ENCODE data around the gene TRMT112.

The TRMT112 gene

DNA sequence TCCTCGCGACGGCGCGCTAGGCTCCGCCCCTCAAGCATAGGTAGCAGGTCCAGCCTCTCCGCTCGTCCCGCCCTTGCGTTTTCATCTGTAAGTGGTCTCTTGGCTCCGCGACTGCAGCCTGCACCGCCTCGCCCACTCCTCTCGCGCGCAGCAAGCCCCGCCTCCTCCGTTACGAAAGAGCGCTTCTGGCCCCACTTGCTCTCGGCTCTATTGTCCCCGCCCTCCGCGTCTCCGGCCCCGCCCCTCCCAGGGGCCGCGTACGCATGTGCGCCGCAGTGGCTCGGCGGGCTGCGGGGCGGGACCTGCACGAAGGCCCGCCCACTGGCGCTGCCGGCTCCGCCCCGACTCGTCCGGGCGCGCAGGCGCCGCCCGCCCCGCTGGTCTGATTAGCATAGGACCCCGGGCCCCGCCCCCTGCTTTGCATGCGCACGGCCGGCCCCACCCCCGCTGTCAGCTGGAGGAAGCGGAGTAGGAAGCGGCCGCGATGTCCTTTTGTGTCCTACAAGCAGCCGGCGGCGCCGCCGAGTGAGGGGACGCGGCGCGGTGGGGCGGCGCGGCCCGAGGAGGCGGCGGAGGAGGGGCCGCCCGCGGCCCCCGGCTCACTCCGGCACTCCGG lies 12.2 kb downstream of the TRMT112 start, which contains the start of gene ESRRA:
ESRRA (plus strand) TSS at position 450 of the 616 bp plus-strand sequence. CDS start 1,656 bp downstream, outside the sequence.
- Histone ChIP-seq H4K20me1 (peaks cover 28% of the 10 kb centered on the region), H3K9ac (peak within 1 kb of the TSS; percentile 88), H3K4me3 (peak within 1 kb of the TSS; percentile 86), H3K4me1 (peaks cover 37% of the 10 kb centered on the region), H3K27ac (peak within 1 kb of the TSS; percentile 87), H3K36me3 (peaks cover 14% of the 10 kb centered on the region), H3K27me3 (peaks cover 19% of the 10 kb centered on the region), H3K9me3 (no peaks in the 10 kb centered on the region), H3K4me2 (peak within 1 kb of the TSS; percentile 99)
- no peak for TF ChIP-seq Cebpa-rat (IDR thresholded peaks at IDR 0.05)

DNA sequence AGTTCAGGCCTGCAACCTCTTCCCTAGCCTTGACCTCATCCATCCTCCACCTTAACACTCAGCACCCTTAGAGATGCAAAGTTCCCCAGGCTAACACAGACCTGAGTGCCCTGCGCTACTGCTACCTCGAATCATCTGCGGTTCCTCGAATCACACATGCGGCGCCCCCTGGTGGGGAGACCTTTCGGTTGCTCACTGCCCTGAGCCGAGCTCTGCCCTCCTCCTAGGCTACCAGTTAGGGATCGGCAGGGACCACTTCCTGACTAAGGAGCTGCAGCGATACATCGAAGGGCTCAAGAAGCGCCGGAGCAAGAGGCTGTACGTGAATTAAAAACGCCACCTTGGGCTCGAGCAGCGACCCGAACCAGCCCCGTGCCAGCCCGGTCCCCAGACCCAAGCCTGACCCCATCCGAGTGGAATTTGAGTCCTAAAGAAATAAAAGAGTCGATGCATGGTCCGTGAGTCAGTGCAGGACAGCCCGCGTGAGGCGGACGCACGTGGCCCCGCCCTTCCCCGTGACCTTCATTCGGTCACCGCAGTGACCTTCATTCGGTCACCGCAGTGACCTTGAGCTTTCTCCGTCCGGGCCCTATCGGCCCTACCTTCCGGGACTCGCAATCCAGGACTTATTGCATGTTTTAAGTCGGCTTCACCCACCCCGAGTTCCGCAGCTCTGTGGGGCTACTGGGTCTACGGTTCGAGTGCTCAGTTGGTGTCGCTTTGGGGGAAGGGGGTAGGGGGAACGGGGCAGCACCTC lies 12.9 kb downstream of the TRMT112 start:
- H3K4me1 ChIP-seq, result peaks cover 44% of the 10 kb centered on the region
- peak overlapping the region; percentile 86 for H3K4me3 ChIP-seq
- H3K27me3 ChIP-seq, result peaks cover 26% of the 10 kb centered on the region
- no peak for TF ChIP-seq Cebpa-rat (IDR thresholded peaks at IDR 0.05)
- peaks cover 14% of the 10 kb centered on the region for H3K36me3 ChIP-seq
- H3K9me3 ChIP-seq, result no peaks in the 10 kb centered on the region
- H3K9ac ChIP-seq, result peak overlapping the region; percentile 84
- peaks cover 33% of the 10 kb centered on the region for H4K20me1 ChIP-seq
- peak overlapping the region; percentile 87 for H3K27ac ChIP-seq
- H3K4me2 ChIP-seq, result peak overlapping the region; percentile 97

DNA sequence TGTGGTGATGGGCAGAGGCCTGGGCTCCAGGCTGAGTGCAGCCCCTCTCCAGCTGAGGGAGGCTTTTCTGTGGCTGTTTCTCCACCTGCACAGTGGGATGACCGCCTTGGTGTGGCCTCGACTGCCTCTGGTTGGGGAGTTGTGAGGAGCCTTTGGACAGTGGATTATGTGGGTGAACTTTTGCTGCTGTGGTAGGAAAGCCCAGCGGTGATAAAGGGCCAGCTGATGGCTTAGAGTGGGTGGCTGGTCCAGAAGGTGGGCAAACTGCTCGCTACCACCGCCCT lies 13.4 kb downstream of the TRMT112 start:
- peak overlapping the region; percentile 86 for H3K4me3 ChIP-seq
- no peak for TF ChIP-seq Cebpa-rat (IDR thresholded peaks at IDR 0.05)
- H3K4me1 ChIP-seq, result peaks cover 49% of the 10 kb centered on the region

DNA sequence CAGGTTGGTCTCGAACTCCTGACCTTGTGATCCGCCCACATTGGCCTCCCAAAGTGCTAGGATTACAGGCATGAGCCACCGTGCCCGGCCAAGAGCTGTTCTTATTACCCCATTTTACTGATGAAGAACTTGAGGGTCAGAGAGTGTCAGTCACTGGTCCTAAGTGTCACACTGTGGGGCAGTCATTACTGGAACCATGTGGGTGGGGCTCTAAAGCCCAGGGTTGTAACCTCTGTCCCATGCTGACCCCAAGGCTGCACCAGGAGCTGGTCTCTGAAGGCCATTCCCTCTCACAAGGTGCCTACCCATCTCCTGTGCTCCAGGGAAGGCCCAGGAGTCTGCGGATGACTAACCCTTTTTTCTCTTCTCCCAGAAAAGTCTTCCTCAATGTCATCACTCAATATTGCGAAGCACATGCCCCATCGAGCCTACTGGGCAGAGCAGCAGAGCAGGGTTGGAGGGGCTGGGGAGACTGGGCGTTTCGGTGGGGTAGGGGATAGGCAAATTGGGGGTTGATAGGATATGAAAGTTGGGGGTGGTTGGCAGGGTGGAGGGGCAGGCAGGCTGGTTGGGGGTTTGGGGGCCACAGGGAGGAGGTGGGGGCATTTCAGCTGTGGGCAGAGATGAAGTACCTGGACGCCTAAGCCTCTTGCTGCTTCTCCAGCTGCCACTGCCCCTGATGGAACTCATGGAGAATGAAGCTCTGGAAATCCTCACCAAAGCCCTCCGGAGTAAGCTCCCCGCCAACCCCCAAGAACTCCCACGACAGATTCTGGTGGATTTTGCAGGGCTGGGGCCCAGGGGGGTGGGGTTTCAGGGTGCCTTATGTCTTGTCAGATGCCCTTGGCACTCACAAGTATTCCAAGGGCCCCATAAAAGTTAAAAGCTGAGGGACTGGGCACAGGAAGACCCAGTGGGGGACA lies 14.0 kb downstream of the TRMT112 start:
- peak overlapping the region; percentile 86; the same call in 1 of the 2 replicates for H3K4me3 ChIP-seq
- TF ChIP-seq Cebpa-rat (IDR thresholded peaks at IDR 0.05), result no peak
- H3K4me2 ChIP-seq, result peak overlapping the region; percentile 97
- H3K36me3 ChIP-seq, result peaks cover 14% of the 10 kb centered on the region
- H3K4me1 ChIP-seq, result peaks cover 49% of the 10 kb centered on the region
- H3K27me3 ChIP-seq, result peaks cover 37% of the 10 kb centered on the region
- no peak overlapping the region for H3K9ac ChIP-seq
- peaks cover 43% of the 10 kb centered on the region for H4K20me1 ChIP-seq
- no peak overlapping the region for H3K27ac ChIP-seq
- H3K9me3 ChIP-seq, result no peaks in the 10 kb centered on the region

More for the DNA sequence above, 13.4 kb downstream of the TRMT112 start:
- no peak overlapping the region for H3K27ac ChIP-seq
- H3K36me3 ChIP-seq, result peaks cover 14% of the 10 kb centered on the region
- peaks cover 31% of the 10 kb centered on the region for H3K27me3 ChIP-seq
- no peaks in the 10 kb centered on the region for H3K9me3 ChIP-seq
- no peak overlapping the region for H3K9ac ChIP-seq
- H4K20me1 ChIP-seq, result peaks cover 38% of the 10 kb centered on the region
- peak overlapping the region; percentile 97 for H3K4me2 ChIP-seq

DNA sequence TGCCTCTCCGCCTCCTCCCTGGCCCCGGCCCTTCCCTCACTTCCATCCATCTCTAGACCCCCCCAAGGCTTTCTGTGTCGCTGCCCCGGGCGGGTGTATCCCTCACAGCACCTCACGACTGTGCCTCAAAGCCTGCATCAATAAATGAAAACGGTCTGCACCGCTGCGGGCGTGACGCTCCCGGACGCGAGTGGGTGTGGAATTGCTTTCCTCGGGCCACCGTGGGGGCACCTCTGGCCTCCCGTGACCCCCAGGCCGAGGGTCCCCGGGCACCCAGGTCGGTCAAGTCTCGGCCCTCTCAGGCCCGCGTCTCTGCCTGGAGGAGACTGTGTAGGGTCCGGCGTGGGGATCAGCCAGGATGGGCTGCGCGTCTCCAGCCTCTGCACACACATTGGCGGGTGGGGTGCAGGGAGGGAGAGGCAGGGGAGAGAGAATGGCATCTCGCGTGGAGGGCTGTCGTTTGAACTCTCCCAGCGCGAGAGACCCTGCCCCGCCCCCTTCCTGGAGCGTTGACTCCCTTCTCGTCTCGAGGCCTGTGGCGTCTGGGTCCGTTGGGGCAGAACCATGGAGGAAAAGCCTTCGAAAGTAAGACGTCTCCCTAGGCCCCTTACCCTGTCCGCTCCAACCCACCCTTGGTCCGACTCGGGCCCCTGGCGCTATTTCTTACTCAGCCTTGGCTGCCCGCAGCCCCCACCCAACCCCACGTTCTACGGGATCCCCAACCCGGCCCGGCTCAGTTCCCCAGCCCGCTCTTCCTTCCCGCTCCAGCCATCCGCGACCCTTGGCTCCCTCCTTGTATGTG lies 17.3 kb downstream of the TRMT112 start, which contains the start of gene CATSPERZ:
CATSPERZ (plus strand) TSS at position 512 of the 802 bp plus-strand sequence; CDS start at position 565, 53 bp downstream.
- Histone ChIP-seq H3K36me3 (no peaks in the 10 kb centered on the region), H3K4me3 (peak within 1 kb of the TSS; percentile 59), H4K20me1 (peaks cover 53% of the 10 kb centered on the region), H3K4me1 (peaks cover 32% of the 10 kb centered on the region), H3K9me3 (no peaks in the 10 kb centered on the region), H3K27ac (no peak within 1 kb of the TSS), H3K4me2 (peak within 1 kb of the TSS; percentile 94), H3K9ac (no peak within 1 kb of the TSS), H3K27me3 (peaks cover 70% of the 10 kb centered on the region)
- TF ChIP-seq Cebpa-rat (IDR thresholded peaks at IDR 0.05), result no peak

DNA sequence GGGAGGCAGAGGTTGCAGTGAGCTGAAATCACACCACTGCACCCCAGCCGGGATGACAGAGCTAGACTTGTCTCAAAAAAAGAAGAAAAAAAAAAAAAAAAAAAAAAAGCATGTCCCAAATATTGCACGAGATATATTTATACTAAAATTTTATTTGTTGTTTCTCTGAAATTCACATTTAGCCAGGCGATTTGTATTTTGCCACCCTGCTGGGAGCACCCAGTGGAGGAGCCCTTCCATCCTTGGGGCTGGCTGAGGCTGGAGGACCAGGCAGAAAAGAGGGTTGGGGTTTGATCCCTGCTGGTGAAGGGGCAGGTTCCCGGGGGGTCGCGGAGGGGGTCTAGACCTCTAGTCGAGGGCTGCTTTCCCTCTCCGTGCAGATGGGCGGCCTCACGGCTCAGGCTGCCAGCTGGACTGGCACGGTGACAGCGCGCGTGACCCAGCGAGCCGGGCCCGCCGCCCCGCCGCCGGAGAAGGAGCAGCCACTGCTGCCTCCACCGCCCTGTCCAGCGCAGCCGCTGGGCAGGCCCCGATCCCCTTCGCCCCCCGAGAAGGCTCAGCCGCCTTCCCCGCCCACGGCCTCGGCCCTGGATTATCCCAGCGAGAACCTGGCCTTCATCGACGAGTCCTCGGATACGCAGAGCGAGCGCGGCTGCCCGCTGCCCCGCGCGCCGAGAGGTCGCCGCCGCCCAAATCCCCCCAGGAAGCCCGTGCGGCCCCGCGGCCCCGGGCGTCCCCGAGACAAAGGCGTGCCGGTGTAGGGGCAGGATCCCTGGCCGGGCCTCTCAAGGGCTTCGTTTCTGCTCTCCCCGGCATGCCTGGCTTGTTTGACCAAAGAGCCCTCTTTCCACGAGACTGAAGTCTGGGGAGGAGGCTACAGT lies 18.2 kb downstream of the TRMT112 start:
- Histone ChIP-seq H3K27me3 (peaks cover 79% of the 10 kb centered on the region), H3K9me3 (no peaks in the 10 kb centered on the region), H3K4me1 (peaks cover 31% of the 10 kb centered on the region), H3K4me3 (peak overlapping the region; percentile 59), H3K27ac (no peak overlapping the region), H4K20me1 (peaks cover 53% of the 10 kb centered on the region), H3K9ac (no peak overlapping the region), H3K4me2 (peak overlapping the region; percentile 94), H3K36me3 (no peaks in the 10 kb centered on the region)
- TF ChIP-seq Cebpa-rat (IDR thresholded peaks at IDR 0.05), result no peak

DNA sequence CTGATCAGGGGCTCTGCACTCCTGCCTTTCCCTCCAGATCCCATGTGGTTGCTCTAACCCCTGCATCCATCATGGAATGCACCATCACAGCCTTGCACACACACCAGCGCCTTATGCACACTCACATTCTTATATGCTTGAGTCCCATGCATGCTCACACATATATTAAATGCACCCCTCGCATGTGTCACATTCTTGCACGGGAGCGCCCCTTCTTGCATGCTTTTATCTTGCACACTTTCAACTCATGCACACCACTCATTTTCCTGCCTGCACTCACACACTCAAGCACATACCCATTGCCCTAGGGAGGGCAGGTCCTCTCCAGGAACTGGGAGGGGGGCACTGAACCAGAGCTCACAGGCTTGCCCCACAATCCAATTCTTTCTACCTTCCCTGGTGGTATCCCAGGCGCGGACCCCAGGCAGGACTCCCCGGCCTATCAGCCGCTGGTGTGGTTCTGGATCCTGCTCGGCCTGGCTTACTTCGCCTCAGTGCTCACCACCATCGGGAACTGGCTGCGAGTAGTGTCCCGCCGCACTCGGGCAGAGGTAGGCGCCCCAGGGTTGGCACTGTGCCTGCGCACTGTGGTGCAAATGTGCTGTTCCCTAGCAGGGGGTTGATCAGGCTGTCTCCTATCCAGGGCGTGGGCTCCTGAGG lies 19.5 kb downstream of the TRMT112 start:
- Histone ChIP-seq H3K9ac (no peak overlapping the region), H3K27me3 (peaks cover 92% of the 10 kb centered on the region), H3K4me2 (no peak overlapping the region), H3K36me3 (no peaks in the 10 kb centered on the region), H3K4me1 (peaks cover 25% of the 10 kb centered on the region), H3K4me3 (no peak overlapping the region), H4K20me1 (peaks cover 60% of the 10 kb centered on the region), H3K9me3 (no peaks in the 10 kb centered on the region), H3K27ac (no peak overlapping the region)
- TF ChIP-seq Cebpa-rat (IDR thresholded peaks at IDR 0.05), result no peak
